C1 segment of cervical spinal cord (tissue), 14 donors: ENCODE measurements around the gene BBOX1.
A peak's percentile ranks its signal among the peaks of the same experiment; 100 is the strongest.
"Not testable (repeated sequence)": the region's sequence is repeated elsewhere in the genome, so short reads cannot be mapped to it uniquely, and the experiment has no call there.

Experiments
- DNase-seq, 14 donors: peaks; one replicate each; lab custom pipeline; 2025; lab: John Stamatoyannopoulos, UW

The BBOX1 gene

GRCh38 chr11:27124514-27125264 lies 84.1 kb downstream of the BBOX1 start:
- DNase-seq = no peak

DNA sequence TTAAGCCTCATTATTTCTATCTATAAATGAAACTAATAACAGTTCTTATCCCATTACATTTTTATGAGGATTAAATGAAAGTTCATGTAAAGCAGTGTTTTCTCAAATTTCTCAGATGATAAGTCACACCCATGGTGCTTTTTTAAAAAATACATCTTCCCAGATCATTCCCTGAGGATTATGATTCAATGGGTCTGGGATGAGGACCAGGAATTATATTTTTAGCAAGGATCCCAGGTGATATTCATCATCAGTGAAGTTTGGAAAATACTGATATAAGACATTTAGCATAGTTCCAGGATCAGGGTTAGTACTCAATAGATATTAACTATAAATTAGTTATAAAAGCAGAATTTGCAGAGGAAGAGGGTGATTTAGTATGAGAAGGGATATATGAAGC lies 89.1 kb downstream of the BBOX1 start:
- no peak for DNase-seq

DNA sequence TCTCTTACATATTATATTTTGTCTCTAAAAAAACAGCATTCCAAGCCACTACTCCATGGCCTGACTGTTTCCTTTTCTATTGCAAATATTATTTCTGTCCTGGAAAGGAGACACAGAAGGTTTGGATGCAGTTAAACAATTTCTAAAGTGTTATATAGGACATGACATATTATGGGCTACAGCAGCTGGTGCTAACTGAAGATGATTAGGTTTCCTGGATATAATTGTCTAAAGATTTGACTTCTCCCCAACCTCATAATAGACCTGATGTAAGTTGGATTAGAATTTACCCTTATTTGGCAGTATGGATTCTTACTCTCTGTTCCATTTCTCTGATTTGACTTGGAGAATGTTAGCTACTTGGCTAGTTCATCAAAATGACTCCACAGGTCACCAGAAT lies 90.2 kb downstream of the BBOX1 start:
- DNase-seq = no peak

GRCh38 chr11:27135924-27136329 lies 95.3 kb downstream of the BBOX1 start:
- not testable (repeated sequence) for DNase-seq

GRCh38 chr11:27138716-27139115 lies 98.1 kb downstream of the BBOX1 start:
- no peak for DNase-seq

DNA sequence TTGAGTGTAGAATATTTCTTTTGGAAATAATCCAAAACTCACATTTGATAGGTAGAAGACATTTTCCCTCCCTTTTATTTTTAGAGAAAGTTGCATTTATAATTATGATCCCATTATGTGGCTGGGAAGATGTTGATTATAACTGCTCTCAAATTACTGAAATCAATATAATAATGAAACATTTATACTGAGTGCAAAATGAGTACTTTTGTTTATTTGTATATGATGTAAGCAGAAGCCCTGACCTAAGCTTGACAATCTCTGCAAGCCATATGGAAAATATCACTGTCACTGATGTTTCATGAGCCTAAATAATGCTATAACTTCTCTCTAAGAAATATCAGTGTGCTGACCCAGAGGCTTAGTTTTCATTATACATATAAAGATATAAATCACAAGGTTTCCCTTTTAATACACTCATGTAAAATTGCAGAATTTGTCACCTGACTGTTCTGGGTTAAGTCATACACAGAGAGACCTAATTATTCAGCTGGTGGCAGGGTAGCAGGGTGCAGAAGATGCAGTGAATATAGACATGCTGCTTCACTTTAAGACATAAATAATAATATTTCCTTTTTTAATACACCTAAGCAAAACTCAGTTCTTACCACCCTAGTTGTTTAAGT lies 99.2 kb downstream of the BBOX1 start:
- no peak for DNase-seq

GRCh38 chr11:27141576-27141975 lies 101.0 kb downstream of the BBOX1 start:
- DNase-seq = no peak

- no peak for DNase-seq
Observed at GRCh38 chr11:27147916-27148315, 107.3 kb downstream of the BBOX1 start.

DNA sequence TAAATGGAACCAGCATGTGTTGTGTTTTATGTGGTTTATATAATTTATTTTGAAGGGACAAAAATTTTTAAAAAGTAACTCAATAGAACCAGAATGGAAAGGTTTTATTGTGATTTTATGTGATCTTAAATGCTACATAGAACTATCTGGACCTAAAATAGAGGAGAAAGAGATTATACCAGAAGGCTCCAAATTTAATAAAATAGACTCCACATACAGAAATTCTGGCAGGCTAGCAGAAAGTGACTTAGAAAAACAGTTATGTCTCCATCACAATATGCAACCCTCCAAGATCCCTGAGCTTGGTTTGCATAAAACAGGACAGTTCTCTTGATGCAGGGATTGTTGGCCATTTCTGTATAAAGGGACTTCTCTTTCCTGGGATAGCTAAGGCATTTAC lies 107.9 kb downstream of the BBOX1 start:
- DNase-seq = no peak

DNA sequence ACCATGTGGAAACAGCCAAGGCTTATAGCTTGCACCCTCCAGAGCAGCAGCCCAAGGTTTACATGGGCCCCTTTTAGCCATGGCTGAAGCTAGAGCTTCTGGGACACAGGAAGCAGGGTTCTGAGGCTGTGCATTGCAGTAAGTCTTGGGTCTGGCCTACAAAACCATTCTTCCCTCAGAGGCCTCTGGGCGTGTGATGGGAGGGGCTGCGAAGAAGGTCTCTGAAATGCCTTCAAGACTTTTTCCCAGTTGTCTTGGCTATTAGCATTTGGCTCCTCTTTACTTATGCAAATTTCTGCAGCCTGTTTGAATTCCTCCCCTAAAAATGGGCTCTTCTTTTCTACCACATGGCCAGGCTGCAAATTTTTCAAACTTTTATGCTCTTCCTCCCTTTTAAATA lies 109.5 kb downstream of the BBOX1 start:
- DNase-seq = no peak

- no peak for DNase-seq
Observed at GRCh38 chr11:27153136-27153535, 112.5 kb downstream of the BBOX1 start.

- peak in 9 of 14 donors; percentile 1 to 38 (median 13) for DNase-seq
Observed at GRCh38 chr11:27158456-27159334, 118.1 kb downstream of the BBOX1 start.

DNA sequence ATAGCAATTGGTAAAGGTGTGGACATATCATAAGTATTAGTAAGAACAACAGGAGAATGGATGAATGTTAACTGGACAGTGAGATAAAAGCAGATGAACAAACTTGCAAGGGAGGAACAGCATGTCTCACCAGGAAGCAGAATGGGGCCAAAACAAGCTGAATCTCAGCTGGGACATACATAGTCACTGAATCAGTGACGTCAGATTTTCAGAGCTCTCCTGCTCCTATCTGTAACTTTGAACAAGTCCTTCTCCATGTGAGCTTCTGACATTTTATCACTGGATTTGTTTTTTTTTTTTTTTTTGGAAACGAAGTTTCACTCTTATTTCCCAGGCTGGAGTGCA lies 118.7 kb downstream of the BBOX1 start:
- no peak for DNase-seq

DNA sequence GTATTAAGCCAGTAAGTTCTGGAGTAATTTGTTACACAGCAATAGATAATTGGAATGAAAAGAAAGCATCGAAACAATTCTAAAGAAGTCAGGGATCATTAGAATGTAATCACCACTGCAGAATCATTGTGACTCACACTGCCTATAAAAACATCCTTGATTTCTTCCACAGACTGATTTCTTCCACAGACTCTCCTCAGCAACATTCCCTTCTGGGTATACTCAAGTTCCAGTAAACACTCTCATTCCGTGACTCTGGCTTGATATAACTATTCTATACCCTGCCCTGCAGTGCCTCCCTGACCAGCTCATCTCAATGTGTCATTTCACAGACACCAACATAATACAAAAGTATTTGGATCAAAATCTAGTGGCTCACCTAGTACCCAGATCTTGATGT lies 120.5 kb downstream of the BBOX1 start:
- no peak for DNase-seq

GRCh38 chr11:27162237-27162636 lies 121.6 kb downstream of the BBOX1 start:
- no peak for DNase-seq

GRCh38 chr11:27166130-27166529 lies 125.5 kb downstream of the BBOX1 start:
- no peak for DNase-seq

GRCh38 chr11:27171376-27171958 lies 130.9 kb downstream of the BBOX1 start:
- DNase-seq = no peak

- no peak for DNase-seq
Observed at GRCh38 chr11:27173545-27173944, 132.9 kb downstream of the BBOX1 start.

DNA sequence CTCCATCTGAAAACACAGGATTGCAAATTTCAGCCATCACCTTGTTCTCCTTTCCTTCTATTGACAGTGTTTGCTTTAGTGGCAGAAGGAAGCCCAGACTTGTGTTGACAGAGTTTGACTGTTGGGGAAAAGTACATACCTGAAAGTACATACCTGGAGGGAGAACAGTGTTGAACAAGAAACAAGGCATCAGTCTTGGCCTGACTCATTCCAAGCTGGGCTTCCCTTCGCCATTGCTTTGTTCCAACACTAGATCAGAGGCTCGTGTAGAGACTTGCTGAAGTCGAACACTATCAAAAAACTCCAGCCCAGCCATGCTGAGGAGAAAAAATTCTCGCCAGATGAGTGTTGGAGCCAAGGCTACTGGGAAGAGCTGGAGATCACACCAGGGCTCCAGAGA lies 133.4 kb downstream of the BBOX1 start:
- DNase-seq = no peak

DNA sequence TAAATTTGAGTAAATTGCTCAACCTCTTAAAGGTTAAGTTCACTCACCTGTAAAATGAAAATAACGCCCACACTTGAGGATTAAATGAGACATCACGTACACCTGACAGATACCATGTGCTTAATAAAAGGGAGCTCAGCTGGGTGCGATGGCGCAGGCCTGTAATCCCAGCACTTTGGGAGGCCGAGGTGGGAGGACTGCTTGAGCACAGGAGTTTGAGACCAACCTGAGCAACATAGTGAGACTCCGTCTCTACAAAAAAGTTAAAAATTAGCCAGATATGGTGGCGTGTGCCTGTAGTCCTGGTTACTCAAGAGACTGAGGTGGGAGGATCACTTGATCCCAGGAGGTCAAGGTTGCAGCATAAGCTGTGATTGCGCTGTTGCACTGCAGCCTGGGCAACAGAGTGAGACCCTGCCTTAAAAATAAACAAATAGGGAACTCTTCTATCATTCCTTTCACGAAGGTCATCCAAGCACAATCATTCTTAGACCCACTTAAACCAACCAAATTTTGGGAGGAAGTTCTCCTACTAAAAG lies 134.1 kb downstream of the BBOX1 start:
- DNase-seq = no peak

DNA sequence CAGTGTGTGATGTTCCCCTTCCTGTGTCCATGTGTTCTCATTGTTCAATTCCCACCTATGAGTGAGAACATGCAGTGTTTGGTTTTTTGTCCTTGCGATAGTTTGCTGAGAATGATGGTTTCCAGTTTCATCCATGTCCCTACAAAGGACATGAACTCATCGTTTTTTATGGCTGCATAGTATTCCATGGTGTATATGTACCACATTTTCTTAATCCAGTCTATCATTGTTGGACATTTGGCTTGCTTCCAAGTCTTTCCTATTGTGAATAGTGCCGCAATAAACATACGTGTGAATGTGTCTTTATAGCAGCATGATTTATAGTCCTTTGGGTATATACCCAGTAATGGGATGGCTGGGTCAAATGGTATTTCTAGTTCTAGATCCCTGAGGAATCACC lies 134.9 kb downstream of the BBOX1 start:
- not testable (repeated sequence) for DNase-seq
